Measurements from ENCODE around the gene ANKRD33. TPM values are rescaled to one million over a fixed set of nuclear protein-coding genes. Genes with fewer than 3 reads are reported as not detected.

The ANKRD33 gene, protein sequence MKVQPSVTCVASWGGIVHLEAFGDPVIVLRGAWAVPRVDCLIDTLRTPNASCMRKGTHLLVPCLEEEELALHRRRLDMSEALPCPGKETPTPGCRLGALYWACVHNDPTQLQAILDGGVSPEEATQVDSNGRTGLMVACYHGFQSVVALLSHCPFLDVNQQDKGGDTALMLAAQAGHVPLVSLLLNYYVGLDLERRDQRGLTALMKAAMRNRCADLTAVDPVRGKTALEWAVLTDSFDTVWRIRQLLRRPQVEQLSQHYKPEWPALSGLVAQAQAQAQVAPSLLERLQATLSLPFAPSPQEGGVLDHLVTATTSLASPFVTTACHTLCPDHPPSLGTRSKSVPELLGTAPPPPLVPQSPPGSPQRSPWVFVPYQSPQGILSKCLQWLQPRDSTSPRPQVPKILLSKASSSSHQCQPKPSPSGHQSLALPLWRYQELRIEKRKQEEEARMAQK
- not detected in 2 replicates for total RNA-seq (2016; rRNA removed; fragmentation: Illumina TruSeq; extraction: Trizol)
- total RNA-seq (2016; cell fraction: cytosol; rRNA removed; fragmentation: Illumina TruSeq; extraction: Trizol; ENCODE audit: low read depth), result not detected in 2 replicates
- total RNA-seq (2016; cell fraction: insoluble cytoplasmic fraction; rRNA removed; fragmentation: Illumina TruSeq; extraction: Trizol), result not detected in 2 replicates
- total RNA-seq (2016; cell fraction: membrane; rRNA removed; fragmentation: Illumina TruSeq; extraction: Trizol), result not detected in 2 replicates
- total RNA-seq (2016; cell fraction: nucleus; rRNA removed; fragmentation: Illumina TruSeq; extraction: Trizol), result not detected in 2 replicates
- polyA plus RNA-seq (2011; rRNA removed), result 0.04 and 0.07 TPM in 2 replicates
- polyA plus RNA-seq (2011; cell fraction: cytosol; rRNA removed), result 0.03 and 0.04 TPM in 2 replicates
- polyA plus RNA-seq (2011; cell fraction: nucleus; rRNA removed), result 0.16 and 0.33 TPM in 2 replicates
- polyA plus RNA-seq (2012), result not detected in 2 replicates
- not detected in 2 replicates for polyA plus RNA-seq (2016; cell fraction: cytosol; fragmentation: Illumina TruSeq; extraction: Trizol; ENCODE audit: low read depth)
- polyA plus RNA-seq (2016; cell fraction: insoluble cytoplasmic fraction; fragmentation: Illumina TruSeq; extraction: Trizol; ENCODE audit: low read depth), result not detected in 2 replicates
- polyA plus RNA-seq (2016; cell fraction: membrane; fragmentation: Illumina TruSeq; extraction: Trizol; ENCODE audit: low read depth), result not detected in 2 replicates
- polyA plus RNA-seq (2016; cell fraction: nucleus; fragmentation: Illumina TruSeq; extraction: Trizol; ENCODE audit: insufficient read depth, low read depth), result not detected in 2 replicates
- 0.05 and 0.18 TPM in 2 replicates for polyA minus RNA-seq (2011; rRNA and poly(A)+ RNA removed; ENCODE audit: low replicate concordance)
- not detected in 2 replicates for polyA minus RNA-seq (2011; cell fraction: cytosol; rRNA and poly(A)+ RNA removed)
- not detected in 2 replicates for polyA minus RNA-seq (2011; cell fraction: nucleus; rRNA and poly(A)+ RNA removed)
- Bru-seq, nascent RNA, result not detected
- BruChase-seq, experiment 1, labeled RNA remaining after a 6-hour chase, result not detected
- not detected for BruChase-seq, experiment 2, labeled RNA remaining after a 2-hour chase
- long read RNA-seq, experiment 1, result 0 reads
- long read RNA-seq, experiment 2, result 0 reads

DNA sequence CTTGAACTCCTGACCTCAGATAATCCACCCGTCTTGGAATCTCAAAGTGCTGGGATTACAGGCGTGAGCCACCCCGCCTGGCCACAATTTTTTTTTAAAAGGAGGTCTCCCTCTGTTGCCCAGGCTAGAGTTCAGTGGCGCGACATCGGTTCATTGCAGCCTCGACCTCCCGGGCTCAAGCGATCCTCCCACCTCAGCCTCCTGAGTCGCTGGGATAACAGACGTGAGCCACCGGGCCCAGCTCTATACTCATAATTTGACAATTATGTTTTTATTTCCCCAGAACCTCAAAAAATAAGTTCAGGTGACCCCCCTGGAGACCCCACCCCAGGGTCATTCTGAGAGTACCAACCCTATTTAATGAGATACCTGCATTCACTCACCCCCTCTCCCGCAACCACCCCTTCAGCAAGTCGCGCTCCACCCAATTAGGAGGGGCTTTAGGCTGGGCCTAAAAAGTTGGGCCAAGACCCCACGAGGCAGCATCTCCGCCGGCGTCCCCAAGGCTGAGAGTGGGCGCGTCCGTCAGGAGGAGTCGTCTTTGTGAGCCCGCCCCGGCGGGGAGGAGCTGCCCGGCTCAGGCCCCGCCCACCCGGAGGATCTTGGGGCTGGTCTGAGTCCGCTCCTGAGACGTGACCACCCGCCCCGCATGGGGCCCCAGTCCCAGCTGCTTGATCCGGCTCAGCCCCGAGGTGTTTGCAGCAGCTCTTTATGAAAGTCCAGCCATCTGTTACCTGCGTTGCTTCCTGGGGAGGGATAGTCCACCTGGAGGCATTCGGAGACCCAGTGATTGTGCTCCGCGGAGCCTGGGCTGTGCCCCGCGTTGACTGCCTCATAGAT is at the start of gene ANKRD33:
ANKRD33 (plus strand) TSS at position 628 of the 840 bp plus-strand sequence; CDS start at position 712, 84 bp downstream.
- Histone ChIP-seq H3K79me2 (ENCODE audit: insufficient read depth, low read length) (no peaks in the 10 kb centered on the region), H3K27me3 (ENCODE audit: control insufficient read depth in 1 of 2, insufficient read depth in 2 of 2, low read length in 2 of 2) (peaks cover 7 to 13% of the 10 kb centered on the region in 2 experiments; a peak in 3 of 5 replicates), H3K4me2 (ENCODE audit: low read depth, low read length) (no peak within 1 kb of the TSS), H3K9ac (ENCODE audit: insufficient read depth, low read depth, low read length) (no peak within 1 kb of the TSS), H3K36me3 (replicated peaks in 1 of 2; ENCODE audit: control insufficient read depth in 1 of 2, insufficient read depth in 2 of 2, low read length in 2 of 2) (no peaks in the 10 kb centered on the region), H3K4me3 (replicated peaks in 1 of 3; ENCODE audit: insufficient read depth in 1 of 3, low read depth in 2 of 3, low read length in 3 of 3) (no peak within 1 kb of the TSS), H3K4me1 (ENCODE audit: insufficient read depth, low read length) (peaks cover 46% of the 10 kb centered on the region), H4K20me1 (ENCODE audit: insufficient read depth, low read length) (no peaks in the 10 kb centered on the region), H3K9me3 (ENCODE audit: low read length) (no peaks in the 10 kb centered on the region), H3K27ac (ENCODE audit: extremely low read length, insufficient read depth, low read length) (no peak within 1 kb of the TSS), H2AFZ (ENCODE audit: low read length) (no peak within 1 kb of the TSS)
- no peak for FAIRE-seq
- in situ Hi-C loops (cut with HindIII; ENCODE audit: extremely low pct_ligation_motif_present, low pct_unique_long_range_greater_than_20kb), result no loop called here
- WGBS (ENCODE audit: low lambda C conversion rate), result 83% methylated on average over 27 of the region's 41 CpGs
- ATAC-seq, result no peak
- ChIA-PET CTCF (ENCODE audit: low intra/inter-chr PET ratio, low total read pairs) (no interaction called here), POLR2A (no interaction called here)
- DNase-seq (ENCODE audit: low spot score), result no peak
- no TSS peak for BruUV-seq (replicated peaks)
- TF ChIP-seq ZNF292 (CRISPR knock-in tag; IDR thresholded peaks at IDR 0.05; ENCODE audit: borderline replicate concordance, low read depth) (no peak), CHD2 (IDR thresholded peaks at IDR 0.05; ENCODE audit: low read depth, low read length) (no peak), IKZF5 (CRISPR knock-in tag; IDR thresholded peaks at IDR 0.05) (no peak), ZNF883 (CRISPR knock-in tag; IDR thresholded peaks at IDR 0.05; ENCODE audit: not compliant biosample characterization) (no peak), HNF4G (IDR thresholded peaks at IDR 0.05; ENCODE audit: borderline replicate concordance, low read depth, low read length) (no peak), HNF4G (CRISPR knock-in tag; IDR thresholded peaks at IDR 0.05; ENCODE audit: borderline replicate concordance, low read depth) (no peak), SMARCC2 (IDR thresholded peaks at IDR 0.05) (no peak), ZNF780A (CRISPR knock-in tag; IDR thresholded peaks at IDR 0.05) (no peak), ZNF513 (CRISPR knock-in tag; conservative IDR thresholded peaks at IDR 0.05) (no peak), ZNF263 (CRISPR knock-in tag; IDR thresholded peaks at IDR 0.05) (no peak)
- TF ChIP-seq, protein P1, sequence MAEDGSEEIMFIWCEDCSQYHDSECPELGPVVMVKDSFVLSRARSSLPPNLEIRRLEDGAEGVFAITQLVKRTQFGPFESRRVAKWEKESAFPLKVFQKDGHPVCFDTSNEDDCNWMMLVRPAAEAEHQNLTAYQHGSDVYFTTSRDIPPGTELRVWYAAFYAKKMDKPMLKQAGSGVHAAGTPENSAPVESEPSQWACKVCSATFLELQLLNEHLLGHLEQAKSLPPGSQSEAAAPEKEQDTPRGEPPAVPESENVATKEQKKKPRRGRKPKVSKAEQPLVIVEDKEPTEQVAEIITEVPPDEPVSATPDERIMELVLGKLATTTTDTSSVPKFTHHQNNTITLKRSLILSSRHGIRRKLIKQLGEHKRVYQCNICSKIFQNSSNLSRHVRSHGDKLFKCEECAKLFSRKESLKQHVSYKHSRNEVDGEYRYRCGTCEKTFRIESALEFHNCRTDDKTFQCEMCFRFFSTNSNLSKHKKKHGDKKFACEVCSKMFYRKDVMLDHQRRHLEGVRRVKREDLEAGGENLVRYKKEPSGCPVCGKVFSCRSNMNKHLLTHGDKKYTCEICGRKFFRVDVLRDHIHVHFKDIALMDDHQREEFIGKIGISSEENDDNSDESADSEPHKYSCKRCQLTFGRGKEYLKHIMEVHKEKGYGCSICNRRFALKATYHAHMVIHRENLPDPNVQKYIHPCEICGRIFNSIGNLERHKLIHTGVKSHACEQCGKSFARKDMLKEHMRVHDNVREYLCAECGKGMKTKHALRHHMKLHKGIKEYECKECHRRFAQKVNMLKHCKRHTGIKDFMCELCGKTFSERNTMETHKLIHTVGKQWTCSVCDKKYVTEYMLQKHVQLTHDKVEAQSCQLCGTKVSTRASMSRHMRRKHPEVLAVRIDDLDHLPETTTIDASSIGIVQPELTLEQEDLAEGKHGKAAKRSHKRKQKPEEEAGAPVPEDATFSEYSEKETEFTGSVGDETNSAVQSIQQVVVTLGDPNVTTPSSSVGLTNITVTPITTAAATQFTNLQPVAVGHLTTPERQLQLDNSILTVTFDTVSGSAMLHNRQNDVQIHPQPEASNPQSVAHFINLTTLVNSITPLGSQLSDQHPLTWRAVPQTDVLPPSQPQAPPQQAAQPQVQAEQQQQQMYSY (CRISPR knock-in tag; IDR thresholded peaks at IDR 0.05), result no peak
- intact Hi-C loops (cut with micrococcal nuclease; ENCODE audit: unreplicated experiment), result no loop called here
